HepG2 (cell line): Measurements from ENCODE around the gene BGN. TPM values are rescaled to one million over a fixed set of nuclear protein-coding genes. Genes with fewer than 3 reads are reported as not detected.
A peak's percentile ranks its signal among the peaks of the same experiment; 100 is the strongest.

Source experiments
- ATAC-seq: fragments of 200-7000 bp; cut with Tn5 transposase; 3 replicates; pipeline ENCODE4 v1.9.1; 2020; ENCODE audit warnings: mild to moderate bottlenecking, moderate library complexity
- BruUV-seq: library from RNA; stranded (reverse); fragments of 400-500 nt; replicated peaks from 2 replicates; lab custom pipeline; 2021; lab: Mats Ljungman, UMichigan
- CTCF ChIA-PET: fragments of 300-600 bp; formaldehyde crosslinking; extraction: SDS; loops from one replicate; lab custom pipeline; 2021; ENCODE audit warnings: low total read pairs, inconsistent platforms, low intra/inter-chr PET ratio; lab: Yijun Ruan, JAX
- POLR2A ChIA-PET: fragments of 350-600 bp; sonication (Branson Sonifier 250); formaldehyde crosslinking; loops from one replicate; lab custom pipeline; 2020; ENCODE audit warnings: antibody characterized with exemption, inconsistent platforms; lab: Yijun Ruan, JAX
- DNase-seq: peaks from one replicate; pipeline ENCODE4 v3.0.0-alpha.2; 2015; ENCODE audit warnings: low spot score
- FAIRE-seq: peaks from 3 replicates; lab custom pipeline; 2011; peaks lifted over from hg19 to GRCh38; lab: Jason Lieb, UNC
- H2AFZ ChIP-seq: one replicate; pipeline ENCODE4 v1.6.1; 2011; ENCODE audit warnings: low read length, inconsistent platforms
- H3K27ac ChIP-seq: fragments of 300-600 bp; 3 replicates; pipeline ENCODE4 v1.8.0; 2011; ENCODE audit warnings: mixed run types, mild to moderate bottlenecking, mixed read lengths, low read length, inconsistent platforms; ENCODE audit not compliant: insufficient read depth; ENCODE audit errors: extremely low read length
- H3K27me3 ChIP-seq, 2 experiments: fragments of 200-600 bp in 1 of 2; 2 replicates in 1 of 2; 3 replicates in 1 of 2; pipeline versions ENCODE4 v1.6.0 to v1.8.0; 2011; ENCODE audit warnings: low read length in 2 of 2, mild to moderate bottlenecking in 2 of 2, moderate library complexity in 2 of 2, inconsistent platforms in 1 of 2; ENCODE audit not compliant: insufficient read depth in 2 of 2, control insufficient read depth in 1 of 2
- H3K36me3 ChIP-seq, 2 experiments: fragments of 200-600 bp in 1 of 2; replicated peaks in 1 of 2; 2 replicates in 1 of 2; 3 replicates in 1 of 2; pipeline versions ENCODE4 v1.5.1 to v1.8.0; 2011; ENCODE audit warnings: low read length in 2 of 2, inconsistent platforms in 1 of 2; ENCODE audit not compliant: insufficient read depth in 2 of 2, control insufficient read depth in 1 of 2
- H3K4me1 ChIP-seq: 2 replicates; pipeline ENCODE4 v1.5.1; 2012; ENCODE audit warnings: low read length, inconsistent platforms; ENCODE audit not compliant: insufficient read depth
- H3K4me2 ChIP-seq: 2 replicates; pipeline ENCODE4 v1.6.0; 2011; ENCODE audit warnings: low read depth, low read length, inconsistent platforms
- H3K4me3 ChIP-seq, 3 experiments: fragments of 200-600 bp in 1 of 3; sonication (generic), shearing (Covaris generic) in 1 of 3; replicated peaks in 1 of 3; 2 replicates each; pipeline ENCODE4 v1.5.1; 2011 to 2016; ENCODE audit warnings: low read length in 3 of 3, inconsistent platforms in 2 of 3, low read depth in 2 of 3, mild to moderate bottlenecking in 2 of 3, control low read depth in 1 of 3, mixed read lengths in 1 of 3; ENCODE audit not compliant: insufficient read depth in 1 of 3
- H3K79me2 ChIP-seq: one replicate; pipeline ENCODE4 v1.6.1; 2011; ENCODE audit warnings: low read length, inconsistent platforms; ENCODE audit not compliant: insufficient read depth
- H3K9ac ChIP-seq: 2 replicates; pipeline ENCODE4 v1.6.0; 2011; ENCODE audit warnings: mild to moderate bottlenecking, low read depth, low read length, inconsistent platforms; ENCODE audit not compliant: insufficient read depth
- H3K9me3 ChIP-seq: 2 replicates; pipeline ENCODE4 v1.5.1; 2012; ENCODE audit warnings: mild to moderate bottlenecking, low read length
- H4K20me1 ChIP-seq: 2 replicates; pipeline ENCODE4 v1.6.0; 2011; ENCODE audit warnings: inconsistent platforms, mild to moderate bottlenecking, low read length, moderate library complexity; ENCODE audit not compliant: insufficient read depth
- BORCS8-MEF2B ChIP-seq: sonication (generic); formaldehyde crosslinking; IDR thresholded peaks from 2 replicates; pipeline ENCODE4 v1.8.0; 2022; ENCODE audit warnings: mild to moderate bottlenecking, missing genetic modification reagents
- CTCF ChIP-seq: sonication (generic); formaldehyde crosslinking; IDR thresholded peaks from 2 replicates; pipeline ENCODE4 v1.5.0; 2020; ENCODE audit warnings: mild to moderate bottlenecking, missing genetic modification reagents, moderate library complexity
- GZF1 ChIP-seq: sonication (generic); formaldehyde crosslinking; IDR thresholded peaks from 2 replicates; pipeline ENCODE4 v1.5.1; 2020; ENCODE audit warnings: mild to moderate bottlenecking, missing genetic modification reagents
- HNF4G ChIP-seq, 2 experiments: sonication (generic) in 1 of 2; formaldehyde crosslinking in 1 of 2; IDR thresholded peaks; 2 replicates each; pipeline versions ENCODE4 v1.4.0 to v1.6.1; 2011 to 2020; ENCODE audit warnings: borderline replicate concordance in 2 of 2, low read depth in 2 of 2, mild to moderate bottlenecking in 2 of 2, low read length in 1 of 2, missing genetic modification reagents in 1 of 2, moderate library complexity in 1 of 2
- KLF15 ChIP-seq: sonication (generic); formaldehyde crosslinking; IDR thresholded peaks from 2 replicates; pipeline ENCODE4 v1.8.1; 2023; ENCODE audit warnings: borderline replicate concordance, mild to moderate bottlenecking, inconsistent platforms, missing genetic modification reagents, mixed read lengths
- NR2F6 ChIP-seq, 2 experiments: IDR thresholded peaks; 2 replicates each; pipeline ENCODE4 v1.6.1; 2016; ENCODE audit warnings: antibody characterized with exemption in 1 of 2, mild to moderate bottlenecking in 1 of 2
- PATZ1 ChIP-seq: sonication (generic); formaldehyde crosslinking; IDR thresholded peaks from 2 replicates; pipeline ENCODE4 v1.4.0; 2020; ENCODE audit warnings: missing genetic modification reagents
- STAG1 ChIP-seq: sonication (generic); formaldehyde crosslinking; IDR thresholded peaks from 2 replicates; pipeline ENCODE4 v1.4.0; 2020; ENCODE audit warnings: missing genetic modification reagents
- ZNF598 ChIP-seq: sonication (generic); formaldehyde crosslinking; IDR thresholded peaks from 2 replicates; pipeline ENCODE4 v1.5.1; 2020; ENCODE audit warnings: mild to moderate bottlenecking, missing genetic modification reagents, borderline replicate concordance
- ZNF652 ChIP-seq: IDR thresholded peaks from 2 replicates; pipeline ENCODE4 v1.6.1; 2016; ENCODE audit warnings: low read depth, borderline replicate concordance
- WGBS: methylation state at CpG from one replicate; pipeline ENCODE4 v1.1.6; 2017; ENCODE audit warnings: low lambda C conversion rate; 5-methylcytosine and 5-hydroxymethylcytosine counted together
- in situ Hi-C: cut with HindIII; loops from 2 replicates; pipeline ENCODE4 v1.10.0; 2017; ENCODE audit warnings: low pct_unique_long_range_greater_than_20kb; ENCODE audit not compliant: extremely low pct_ligation_motif_present
- intact Hi-C: fragments of 100-400 bp; cut with micrococcal nuclease; formaldehyde crosslinking; loops from one replicate; pipeline ENCODE4 v1.10.0; 2022; ENCODE audit not compliant: unreplicated experiment
- polyA plus RNA-seq, 8 experiments: library from polyadenylated mRNA; depleted of rRNA in 3 of 8; stranded (reverse) in 7 of 8; unstranded in 1 of 8; fragments of >200 nt; fragmentation: Illumina TruSeq in 4 of 8; extraction: Trizol in 4 of 8; gene quantifications; 2 replicates each; pipeline versions ENCODE4 v1.2.1 to v1.2.3, GENCODE V29; 2011 to 2016; ENCODE audit warnings: low read depth in 4 of 8, missing spikeins in 1 of 8, mixed read lengths in 1 of 8; ENCODE audit not compliant: insufficient read depth in 1 of 8
- total RNA-seq, 5 experiments: library from RNA; depleted of rRNA; stranded (reverse); fragments of >200 nt; fragmentation: Illumina TruSeq; extraction: Trizol; gene quantifications; 2 replicates each; pipeline ENCODE4 v1.2.3, GENCODE V29; 2016; ENCODE audit warnings: low read depth in 1 of 5
- TF ChIP-seq, protein P1 (sequence below): sonication (generic); formaldehyde crosslinking; IDR thresholded peaks from 2 replicates; pipeline ENCODE4 v1.8.0; 2022; ENCODE audit warnings: mild to moderate bottlenecking, missing genetic modification reagents; ENCODE audit not compliant: insufficient replicate concordance

The BGN gene
- total and polyA plus RNA-seq, 2 of the 13 experiments (the other 11 are each of a cell fraction or from before 2014, with no cell fraction given), result 0.18 to 0.63 TPM

DNA sequence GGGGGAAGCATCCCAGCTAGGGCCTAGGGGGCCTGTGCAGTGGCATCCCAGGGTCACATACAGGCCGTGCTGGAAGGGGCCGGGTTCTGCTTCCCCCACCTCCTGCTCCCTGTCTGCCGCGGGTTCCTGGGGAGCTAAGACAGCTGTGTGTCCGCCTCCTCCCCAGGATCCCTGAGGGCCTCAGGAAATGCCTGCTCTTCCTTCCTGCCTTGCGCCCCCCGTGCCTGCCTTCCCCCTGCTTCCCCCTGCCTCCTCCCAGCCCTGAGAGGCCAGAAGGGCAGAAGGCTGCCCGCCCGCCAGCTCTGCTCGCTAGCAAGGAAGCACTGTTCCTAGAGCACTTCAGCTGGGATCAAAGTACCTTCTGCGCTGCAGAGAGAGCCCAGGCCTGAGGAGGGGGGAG, 2.9 kb upstream of the BGN start (continued):
- peak; percentile 22; the same call in 1 of the 2 replicates for TF ChIP-seq NR2F6 (IDR thresholded peaks at IDR 0.05)
- no peak for TF ChIP-seq NR2F6 (CRISPR knock-in tag; IDR thresholded peaks at IDR 0.05)
- no peak for TF ChIP-seq ZNF652 (CRISPR knock-in tag)

GRCh38 chrX:153492543-153492942, 2.2 kb upstream of the BGN start:
- no TSS peak for BruUV-seq
- Histone ChIP-seq H3K9ac (no peak overlapping the region), H3K27me3 (0 out of 5 replicates have a peak, but pooled peaks cover 1 to 6% of the 10 kb centered on the region in 2 experiments), H3K27ac (no peak overlapping the region), H4K20me1 (no peaks in the 10 kb centered on the region), H3K9me3 (no peaks in the 10 kb centered on the region), H3K4me1 (peaks cover 74% of the 10 kb centered on the region), H3K36me3 (no peaks in the 10 kb centered on the region), H3K79me2 (no peaks in the 10 kb centered on the region), H3K4me2 (peak overlapping the region; percentile 66), H2AFZ (no peak overlapping the region), H3K4me3 (peak overlapping the region in 1 of 3 experiments; percentile 59; a peak in 1 of 6 replicates)
- CTCF ChIA-PET, result interaction anchor here (1.1 kb wide), 1 partner anchor 32 kb away, joined by 3 read pairs; no protein-coding TSS in a partner anchor
- FAIRE-seq (no peak), ATAC-seq (peak; percentile 17; the same call in 2 of the 3 replicates), DNase-seq (no peak)
- POLR2A ChIA-PET, result no interaction called here
- in situ Hi-C loops, result no loop called here
- TF ChIP-seq, protein P1, sequence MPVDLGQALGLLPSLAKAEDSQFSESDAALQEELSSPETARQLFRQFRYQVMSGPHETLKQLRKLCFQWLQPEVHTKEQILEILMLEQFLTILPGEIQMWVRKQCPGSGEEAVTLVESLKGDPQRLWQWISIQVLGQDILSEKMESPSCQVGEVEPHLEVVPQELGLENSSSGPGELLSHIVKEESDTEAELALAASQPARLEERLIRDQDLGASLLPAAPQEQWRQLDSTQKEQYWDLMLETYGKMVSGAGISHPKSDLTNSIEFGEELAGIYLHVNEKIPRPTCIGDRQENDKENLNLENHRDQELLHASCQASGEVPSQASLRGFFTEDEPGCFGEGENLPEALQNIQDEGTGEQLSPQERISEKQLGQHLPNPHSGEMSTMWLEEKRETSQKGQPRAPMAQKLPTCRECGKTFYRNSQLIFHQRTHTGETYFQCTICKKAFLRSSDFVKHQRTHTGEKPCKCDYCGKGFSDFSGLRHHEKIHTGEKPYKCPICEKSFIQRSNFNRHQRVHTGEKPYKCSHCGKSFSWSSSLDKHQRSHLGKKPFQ (CRISPR knock-in tag), result no peak
- no peak for TF ChIP-seq HNF4G (IDR thresholded peaks at IDR 0.05; ENCODE audit: borderline replicate concordance, low read depth, low read length)
- no peak for TF ChIP-seq HNF4G (CRISPR knock-in tag; IDR thresholded peaks at IDR 0.05; ENCODE audit: borderline replicate concordance, low read depth)
- TF ChIP-seq PATZ1, result peak; percentile 21; the same call in 1 of the 2 replicates
- TF ChIP-seq BORCS8-MEF2B, result no peak
- no peak for TF ChIP-seq KLF15
- TF ChIP-seq GZF1 (CRISPR knock-in tag), result peak; percentile 73; the same call in 1 of the 2 replicates
- TF ChIP-seq CTCF (CRISPR knock-in tag), result peak; percentile 55
- peak; percentile 41 for TF ChIP-seq STAG1 (CRISPR knock-in tag)
- TF ChIP-seq ZNF598, result no peak
- WGBS, result 0% methylated on average over 7 of the region's 12 CpGs
- intact Hi-C loops, result no loop called here
